Kidney (tissue), 14 donors: ENCODE results near the gene TCF12. TPM values are rescaled to one million over a fixed set of nuclear protein-coding genes. Genes with fewer than 3 reads are reported as not detected.

Experiments used
- DNase-seq, 5 donors: peaks; one replicate each; pipeline ENCODE4 v3.0.0-alpha.2; 2013 to 2020
- FAIRE-seq: peaks from 2 replicates; lab custom pipeline; 2012; peaks lifted over from hg19 to GRCh38; lab: Jason Lieb, UNC
- H3K27ac ChIP-seq, 2 donors: one replicate each; pipeline ENCODE4 v1.7.0; 2013; ENCODE audit warnings: low read depth in 2 of 2, low read length in 2 of 2, inconsistent platforms in 1 of 2
- H3K27me3 ChIP-seq: one replicate; pipeline ENCODE4 v1.7.1; 2013; ENCODE audit warnings: low read length, inconsistent platforms; ENCODE audit not compliant: control insufficient read depth, insufficient read depth
- H3K36me3 ChIP-seq, 3 donors: one replicate each; pipeline versions ENCODE4 v1.7.0 to v1.7.1; 2013; ENCODE audit warnings: low read length in 3 of 3, control low read depth in 1 of 3, inconsistent platforms in 1 of 3; ENCODE audit not compliant: insufficient read depth in 3 of 3, control insufficient read depth in 2 of 3
- H3K4me1 ChIP-seq, 3 donors: one replicate each; pipeline versions ENCODE4 v1.7.0 to v1.7.1; 2013; ENCODE audit warnings: low read length in 3 of 3, inconsistent platforms in 1 of 3, low read depth in 1 of 3; ENCODE audit not compliant: control insufficient read depth in 2 of 3, insufficient read depth in 2 of 3
- H3K4me3 ChIP-seq, 3 donors: one replicate each; pipeline versions ENCODE4 v1.7.0 to v1.8.1; 2013; ENCODE audit warnings: low read length in 3 of 3, control low read depth in 1 of 3, inconsistent platforms in 1 of 3
- H3K9ac ChIP-seq, 3 donors: one replicate each; pipeline versions ENCODE4 v1.7.0 to v1.7.1; 2013; ENCODE audit warnings: low read length in 3 of 3, control low read depth in 1 of 3, inconsistent platforms in 1 of 3
- H3K9me3 ChIP-seq, 3 donors: one replicate each; pipeline versions ENCODE4 v1.7.0 to v1.7.1; 2013; ENCODE audit warnings: low read length in 3 of 3, control low read depth in 1 of 3, inconsistent platforms in 1 of 3; ENCODE audit not compliant: control insufficient read depth in 2 of 3, insufficient read depth in 1 of 3
- CTCF ChIP-seq: IDR thresholded peaks from 3 replicates; pipeline ENCODE4 v1.5.1; 2012; ENCODE audit warnings: mild to moderate bottlenecking, moderate library complexity, borderline replicate concordance; ENCODE audit not compliant: insufficient read depth; ENCODE audit errors: extremely low read depth
- intact Hi-C: fragments of 100-400 bp; cut with DNase I; formaldehyde crosslinking; loops from one replicate; pipeline ENCODE4 v1.11.1; 2022
- polyA plus RNA-seq: library from polyadenylated mRNA; stranded (reverse); fragments of 350-450 nt; fragmentation: Illumina TruSeq; extraction: RNeasy Lipid Tissue Mini Kit (QIAGEN cat#74804); gene quantifications from one replicate; pipeline ENCODE4 v1.2.3, GENCODE V29; 2014; ENCODE audit warnings: low read depth, low replicate concordance; ENCODE audit not compliant: insufficient read depth
- total RNA-seq: library from RNA; stranded (reverse); fragmentation: NEBNext Ultra II Directional; extraction: Animal tissue kit (Norgen Biotek cat#: 25700); gene quantifications from one replicate; pipeline ENCODE4 v1.2.1, GENCODE V29; 2021
- donor health status: control.
- donor health status: control.
- donor health status: control.
- donor health status: control.
- donor health status: control.
- donor health status: DM: yes; HTN: yes; CAD: no.
- donor health status: Normal renal cell carcinoma (clear cell type).

TCF12 gene
- total and polyA plus RNA-seq, 2 donors from 2014 or later = 16.3 to 116 TPM

- no peak overlapping the region for H3K4me3 ChIP-seq
- H3K9me3 ChIP-seq = no peaks in the 10 kb centered on the region
- no peaks in the 10 kb centered on the region for H3K27me3 ChIP-seq
- no peaks in the 10 kb centered on the region for H3K36me3 ChIP-seq
- no peak overlapping the region for H3K9ac ChIP-seq
- no peak overlapping the region for H3K27ac ChIP-seq
- DNase-seq (no peak), FAIRE-seq (no peak)
- no peak for TF ChIP-seq CTCF
- no peaks in the 10 kb centered on the region for H3K4me1 ChIP-seq
- intact Hi-C loops = no loop called here
Observed at GRCh38 chr15:57312318-57313133, 394.1 kb downstream of the TCF12 start.

GRCh38 chr15:57313134-57313483 lies 394.7 kb downstream of the TCF12 start:
- Histone ChIP-seq H3K27me3 (no peaks in the 10 kb centered on the region), H3K4me1 (no peaks in the 10 kb centered on the region), H3K27ac (no peak overlapping the region), H3K36me3 (no peaks in the 10 kb centered on the region), H3K4me3 (no peak overlapping the region), H3K9ac (no peak overlapping the region), H3K9me3 (no peaks in the 10 kb centered on the region)
- DNase-seq (no peak), FAIRE-seq (no peak)
- no peak for TF ChIP-seq CTCF
- intact Hi-C loops = no loop called here

- Histone ChIP-seq H3K27me3 (no peaks in the 10 kb centered on the region), H3K9ac (no peak overlapping the region), H3K4me1 (no peaks in the 10 kb centered on the region), H3K9me3 (no peaks in the 10 kb centered on the region), H3K27ac (no peak overlapping the region), H3K36me3 (no peaks in the 10 kb centered on the region), H3K4me3 (no peak overlapping the region)
- no peak for DNase-seq
- intact Hi-C loops = no loop called here
- no peak for TF ChIP-seq CTCF
- no peak for FAIRE-seq
Observed at GRCh38 chr15:57314221-57314620, 395.8 kb downstream of the TCF12 start.
